A549 (cell line): Measurements from ENCODE around the gene NAA20. TPM values are rescaled to one million over a fixed set of nuclear protein-coding genes. Genes with fewer than 3 reads are reported as not detected.

Source experiments
- ATAC-seq, 2 experiments: fragments of 200-7000 bp in 1 of 2; fragments of >200 bp in 1 of 2; cut with Nextera tagmentation in 1 of 2; cut with Tn5 transposase in 1 of 2; 3 replicates each; pipeline versions ENCODE4 v1.8.0 to v1.9.1; 2018 to 2020; ENCODE audit warnings: mild to moderate bottlenecking in 1 of 2, moderate library complexity in 1 of 2
- CTCF ChIA-PET: fragments of 300-600 bp; sonication (Branson Sonifier 250); formaldehyde crosslinking; extraction: SDS; loops from one replicate; lab custom pipeline; 2021; ENCODE audit warnings: antibody characterized with exemption, inconsistent platforms; lab: Yijun Ruan, JAX
- POLR2A ChIA-PET: fragments of 350-600 bp; formaldehyde crosslinking; extraction: SDS; loops from one replicate; lab custom pipeline; 2021; ENCODE audit warnings: antibody characterized with exemption, inconsistent platforms; lab: Yijun Ruan, JAX
- DNase-seq, 2 experiments: peaks; one replicate each; pipeline versions ENCODE4 v3.0.0 to v3.0.0-alpha.2; 2011 to 2016; ENCODE audit warnings: low read depth in 1 of 2, low spot score in 1 of 2
- FAIRE-seq: peaks from 2 replicates; lab custom pipeline; 2011; peaks lifted over from hg19 to GRCh38; lab: Jason Lieb, UNC
- H3K27ac ChIP-seq, 2 experiments: fragments of >200 bp; sonication (Bioruptor Twin); formaldehyde crosslinking; 3 replicates each; pipeline ENCODE4 v1.5.1; 2016 to 2017
- H3K4me1 ChIP-seq: fragments of >200 bp; sonication (Bioruptor Twin); formaldehyde crosslinking; 3 replicates; pipeline ENCODE4 v1.6.1; 2016
- H3K4me2 ChIP-seq: fragments of >200 bp; sonication (Bioruptor Twin); formaldehyde crosslinking; 3 replicates; pipeline ENCODE4 v1.6.1; 2016
- H3K4me3 ChIP-seq: fragments of >200 bp; sonication (Bioruptor Twin); formaldehyde crosslinking; 3 replicates; pipeline ENCODE4 v1.5.1; 2016
- H3K9me3 ChIP-seq: fragments of >200 bp; sonication (Bioruptor Twin); formaldehyde crosslinking; 3 replicates; pipeline ENCODE4 v1.6.1; 2016
- CBX2 ChIP-seq: fragments of 200-600 bp; sonication (generic); IDR thresholded peaks from 2 replicates; pipeline ENCODE4 v1.6.1; 2016; ENCODE audit warnings: low read depth, mild to moderate bottlenecking, borderline replicate concordance
- CHD2 ChIP-seq: fragments of 150-350 bp; IDR thresholded peaks from 2 replicates; pipeline ENCODE4 v1.6.1; 2014; ENCODE audit warnings: low read length; ENCODE audit not compliant: partially characterized antibody
- EHF ChIP-seq: fragments of 250-450 bp; sonication (Bioruptor Pico); IDR thresholded peaks from 2 replicates; pipeline ENCODE4 v1.5.0; 2020; ENCODE audit warnings: mild to moderate bottlenecking
- EP300 ChIP-seq, 2 experiments: fragments of >200 bp; sonication (Bioruptor Twin); formaldehyde crosslinking; IDR thresholded peaks; 2 replicates in 1 of 2; 3 replicates in 1 of 2; pipeline ENCODE4 v1.6.1; 2016 to 2017
- FOSB ChIP-seq: fragments of 250-450 bp; sonication (Bioruptor Pico); IDR thresholded peaks from 2 replicates; pipeline ENCODE4 v1.5.0; 2020; ENCODE audit warnings: mild to moderate bottlenecking, moderate library complexity
- GATA3 ChIP-seq: IDR thresholded peaks from 2 replicates; pipeline ENCODE4 v1.6.1; 2012; ENCODE audit warnings: borderline replicate concordance
- HOXB5 ChIP-seq: fragments of 250-450 bp; sonication (Bioruptor Pico); IDR thresholded peaks from 2 replicates; pipeline ENCODE4 v1.5.0; 2020; ENCODE audit warnings: mild to moderate bottlenecking, moderate library complexity
- JUN ChIP-seq, 2 experiments: fragments of >200 bp; sonication (Bioruptor Twin); formaldehyde crosslinking; IDR thresholded peaks; 2 replicates in 1 of 2; 3 replicates in 1 of 2; pipeline ENCODE4 v1.6.1; 2016 to 2017
- JUNB ChIP-seq: fragments of >200 bp; sonication (Bioruptor Twin); formaldehyde crosslinking; IDR thresholded peaks from 2 replicates; pipeline ENCODE4 v1.6.1; 2016
- KDM5A ChIP-seq: fragments of 200-600 bp; sonication (generic); IDR thresholded peaks from 2 replicates; pipeline ENCODE4 v1.6.1; 2016; ENCODE audit warnings: antibody characterized with exemption, mild to moderate bottlenecking
- MAFK ChIP-seq: fragments of 450-650 bp; IDR thresholded peaks from 2 replicates; pipeline ENCODE4 v1.6.1; 2014; ENCODE audit not compliant: partially characterized antibody
- MYC ChIP-seq: IDR thresholded peaks from 2 replicates; pipeline ENCODE4 v1.6.1; 2012; ENCODE audit warnings: mild to moderate bottlenecking, inconsistent platforms, low read length, improper control_type of control experiment, borderline replicate concordance
- NR3C1 ChIP-seq: fragments of >200 bp; sonication (Bioruptor Twin); formaldehyde crosslinking; IDR thresholded peaks from 3 replicates; pipeline ENCODE4 v1.6.1; 2017
- PHF8 ChIP-seq: fragments of 200-600 bp; sonication (generic); IDR thresholded peaks from 2 replicates; pipeline ENCODE4 v1.6.1; 2016; ENCODE audit warnings: low read depth, mild to moderate bottlenecking, antibody characterized with exemption, moderate library complexity, borderline replicate concordance
- POLR2A ChIP-seq: IDR thresholded peaks from 2 replicates; pipeline ENCODE4 v1.6.1; 2012; ENCODE audit warnings: mild to moderate bottlenecking, low read length
- POLR2AphosphoS2 ChIP-seq: conservative IDR thresholded peaks from 2 replicates; pipeline ENCODE4 v1.6.1; 2012; ENCODE audit warnings: low read length, improper control_type of control experiment, inconsistent platforms
- RAD21 ChIP-seq, 2 experiments: fragments of >200 bp in 1 of 2; sonication (Bioruptor Twin) in 1 of 2; formaldehyde crosslinking in 1 of 2; IDR thresholded peaks in 1 of 2; conservative IDR thresholded peaks in 1 of 2; 2 replicates in 1 of 2; 3 replicates in 1 of 2; pipeline ENCODE4 v1.6.1; 2012 to 2018; ENCODE audit warnings: inconsistent platforms in 1 of 2
- RARB ChIP-seq: fragments of 250-450 bp; sonication (Bioruptor Pico); IDR thresholded peaks from 2 replicates; pipeline ENCODE4 v1.8.0; 2021; ENCODE audit warnings: mild to moderate bottlenecking, moderate library complexity
- RFX5 ChIP-seq: fragments of 450-650 bp; IDR thresholded peaks from 2 replicates; pipeline ENCODE4 v1.7.1; 2014; ENCODE audit warnings: antibody characterized with exemption, mild to moderate bottlenecking, moderate library complexity
- RNF2 ChIP-seq: fragments of 200-600 bp; sonication (generic); IDR thresholded peaks from 2 replicates; pipeline ENCODE4 v1.6.1; 2016; ENCODE audit warnings: low read depth, mild to moderate bottlenecking, antibody characterized with exemption, moderate library complexity, borderline replicate concordance
- TP53 ChIP-seq: fragments of 250-450 bp; sonication (Bioruptor Pico); IDR thresholded peaks from 2 replicates; pipeline ENCODE4 v1.5.0; 2021; ENCODE audit warnings: mild to moderate bottlenecking, moderate library complexity
- ZFP36 ChIP-seq: fragments of 450-650 bp; IDR thresholded peaks from 2 replicates; pipeline ENCODE4 v1.6.1; 2014; ENCODE audit warnings: borderline replicate concordance; ENCODE audit not compliant: partially characterized antibody
- ZSCAN20 ChIP-seq: fragments of 250-450 bp; sonication (Bioruptor Pico); IDR thresholded peaks from 2 replicates; pipeline ENCODE4 v1.8.0; 2022; ENCODE audit warnings: mild to moderate bottlenecking, moderate library complexity
- WGBS: methylation state at CpG from one replicate; pipeline ENCODE4 v1.1.6; 2017; ENCODE audit errors: missing lambda C conversion rate; 5-methylcytosine and 5-hydroxymethylcytosine counted together
- polyA plus RNA-seq, 4 experiments: library from polyadenylated mRNA; depleted of rRNA in 3 of 4; stranded (reverse); fragments of >200 nt; fragmentation: RNase III in 1 of 4; extraction: RNeasy Plus Mini Kit Qiagen cat#74134 plus additional on column Dnase treatment in 1 of 4; gene quantifications; 2 replicates in 3 of 4; 3 replicates in 1 of 4; pipeline ENCODE4 v1.2.3, GENCODE V29; 2011 to 2017
- TF ChIP-seq, protein P1 (sequence below): fragments of >200 bp; sonication (Bioruptor Twin); formaldehyde crosslinking; IDR thresholded peaks from 3 replicates; pipeline ENCODE4 v1.6.1; 2016
- TF ChIP-seq, protein P2 (sequence below): IDR thresholded peaks from 2 replicates; pipeline ENCODE4 v1.6.1; 2012; ENCODE audit warnings: low read depth, borderline replicate concordance
- TF ChIP-seq, protein P3 (sequence below): fragments of >200 bp; sonication (Bioruptor Twin); formaldehyde crosslinking; IDR thresholded peaks from 3 replicates; pipeline ENCODE4 v1.5.1; 2016
- TF ChIP-seq, protein P4 (sequence below): IDR thresholded peaks from 2 replicates; pipeline ENCODE4 v1.6.1; 2012
- TF ChIP-seq, protein P5 (sequence below): fragments of 250-450 bp; sonication (Bioruptor Pico); IDR thresholded peaks from 2 replicates; pipeline ENCODE4 v1.5.0; 2020; ENCODE audit warnings: low read depth, mild to moderate bottlenecking, moderate library complexity
- TF ChIP-seq, protein P6 (sequence below): IDR thresholded peaks from 2 replicates; pipeline ENCODE4 v1.6.1; 2012
- TF ChIP-seq, protein P7 (sequence below): fragments of 150-350 bp; IDR thresholded peaks from 2 replicates; pipeline ENCODE4 v1.6.1; 2014; ENCODE audit warnings: low read depth, mild to moderate bottlenecking, low read length

NAA20 gene
- polyA plus RNA-seq, 2 of the 4 experiments (the other 2 are of a cell fraction) = 175 to 219 TPM

DNA sequence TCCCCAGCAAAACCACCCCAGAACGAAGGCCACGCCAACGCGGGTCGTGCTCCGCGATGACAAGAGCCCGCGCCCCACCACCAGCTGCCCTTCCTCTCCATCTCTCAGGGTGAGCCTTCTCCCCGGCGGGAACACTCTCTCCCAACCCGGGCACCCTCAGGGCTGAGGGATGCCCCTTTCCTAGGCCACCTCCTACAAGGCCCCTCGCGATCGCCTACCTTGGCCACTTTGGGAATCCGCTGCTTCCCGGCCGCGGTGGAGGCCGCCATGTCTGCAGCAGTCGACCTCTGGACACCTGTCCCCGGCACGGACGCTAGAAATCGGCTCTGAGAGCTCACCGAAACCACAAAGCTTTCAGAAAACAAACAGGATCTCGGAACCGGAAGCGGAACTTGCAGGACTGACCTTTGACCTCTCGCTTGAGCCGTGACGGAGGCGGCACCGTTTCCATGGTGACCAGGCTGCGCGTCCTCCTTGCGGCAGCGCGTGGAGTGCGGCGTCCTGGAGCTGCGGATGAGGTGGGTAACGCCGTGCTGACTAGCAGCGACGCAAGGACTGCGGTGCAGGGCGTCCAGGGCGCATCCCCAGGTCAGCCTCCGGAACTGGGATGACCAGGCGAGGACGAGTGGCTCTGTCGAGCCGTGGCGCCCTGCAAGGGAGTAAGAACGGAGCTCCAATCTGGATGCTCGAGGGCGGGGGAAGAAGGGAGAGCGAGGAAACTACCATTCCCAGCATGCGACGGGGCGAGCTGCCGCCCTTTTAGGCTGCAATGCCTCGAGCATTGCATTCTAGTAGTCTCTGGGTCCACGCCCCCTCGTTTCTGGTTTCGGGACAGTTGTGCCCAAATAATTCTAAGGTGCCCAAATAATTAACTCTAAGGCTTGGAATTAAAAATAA, 35.2 kb downstream of the NAA20 start, which contains the start of the genes CFAP61 and CRNKL1:
TSS of gene CFAP61 (plus strand) at position 459 of the 897 bp plus-strand sequence. CDS start 4,122 bp downstream, outside the sequence.
TSS of gene CRNKL1 (minus strand) at position 393 of the 897 bp plus-strand sequence. CDS start at position 269, 124 bp downstream.
- FAIRE-seq (peak; percentile 100), ATAC-seq (peak; percentile 98), DNase-seq (peak; percentile 97 to 99)
- Histone ChIP-seq H3K4me2 (peak within 1 kb of the TSS; percentile 97), H3K4me3 (peak within 1 kb of the TSS; percentile 97), H3K27ac (peak within 1 kb of the TSS; percentile 85 to 88), H3K9me3 (no peaks in the 10 kb centered on the region), H3K4me1 (peaks cover 13% of the 10 kb centered on the region; the same call in 2 of the 3 replicates)
- ChIA-PET POLR2A (interaction anchor here (0.5 to 1.8 kb wide), 8 partner anchors 10 to 412 kb away, joined by 3 to 26 read pairs (median 4); partner anchors contain the start of gene NAA20), CTCF (interaction anchor here (0.7 to 3.1 kb wide), 5 partner anchors 11 to 541 kb away, joined by 3 to 18 read pairs (median 4); partner anchors contain the start of gene NAA20)
- WGBS = under 1% methylated on average over 60 of the region's 67 CpGs
- TF ChIP-seq ZFP36 (peak; percentile 47), RARB (CRISPR knock-in tag) (no peak), FOSB (CRISPR knock-in tag) (no peak), EHF (CRISPR knock-in tag) (no peak), MYC (no peak), POLR2A (peak; percentile 53), RAD21 (conservative IDR thresholded peaks at IDR 0.05 in 1 of 2, IDR thresholded peaks at IDR 0.05 in 1 of 2) (no peak), TP53 (no peak), POLR2AphosphoS2 (no peak), GATA3 (no peak), JUNB (no peak), RFX5 (no peak), HOXB5 (CRISPR knock-in tag) (0 out of 2 replicates have a peak, but pooled peaks have one; percentile 21), NR3C1 (no peak), RNF2 (no peak), KDM5A (peak; percentile 67; the same call in 1 of the 2 replicates), PHF8 (peak; percentile 87; the same call in 1 of the 2 replicates), CHD2 (no peak), EP300 (IDR thresholded peaks at IDR 0.05) (no peak), JUN (IDR thresholded peaks at IDR 0.05) (peak in 1 of 2 experiments; percentile 62; a peak in 3 of 5 replicates), ZSCAN20 (CRISPR knock-in tag) (no peak), MAFK (peak; percentile 21), CBX2 (no peak)
- TF ChIP-seq, protein P1, sequence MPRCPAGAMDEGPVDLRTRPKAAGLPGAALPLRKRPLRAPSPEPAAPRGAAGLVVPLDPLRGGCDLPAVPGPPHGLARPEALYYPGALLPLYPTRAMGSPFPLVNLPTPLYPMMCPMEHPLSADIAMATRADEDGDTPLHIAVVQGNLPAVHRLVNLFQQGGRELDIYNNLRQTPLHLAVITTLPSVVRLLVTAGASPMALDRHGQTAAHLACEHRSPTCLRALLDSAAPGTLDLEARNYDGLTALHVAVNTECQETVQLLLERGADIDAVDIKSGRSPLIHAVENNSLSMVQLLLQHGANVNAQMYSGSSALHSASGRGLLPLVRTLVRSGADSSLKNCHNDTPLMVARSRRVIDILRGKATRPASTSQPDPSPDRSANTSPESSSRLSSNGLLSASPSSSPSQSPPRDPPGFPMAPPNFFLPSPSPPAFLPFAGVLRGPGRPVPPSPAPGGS = 0 out of 3 replicates have a peak, but pooled peaks have one; percentile 49
- TF ChIP-seq, protein P2, sequence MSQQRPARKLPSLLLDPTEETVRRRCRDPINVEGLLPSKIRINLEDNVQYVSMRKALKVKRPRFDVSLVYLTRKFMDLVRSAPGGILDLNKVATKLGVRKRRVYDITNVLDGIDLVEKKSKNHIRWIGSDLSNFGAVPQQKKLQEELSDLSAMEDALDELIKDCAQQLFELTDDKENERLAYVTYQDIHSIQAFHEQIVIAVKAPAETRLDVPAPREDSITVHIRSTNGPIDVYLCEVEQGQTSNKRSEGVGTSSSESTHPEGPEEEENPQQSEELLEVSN = peak; percentile 83
- TF ChIP-seq, protein P3, sequence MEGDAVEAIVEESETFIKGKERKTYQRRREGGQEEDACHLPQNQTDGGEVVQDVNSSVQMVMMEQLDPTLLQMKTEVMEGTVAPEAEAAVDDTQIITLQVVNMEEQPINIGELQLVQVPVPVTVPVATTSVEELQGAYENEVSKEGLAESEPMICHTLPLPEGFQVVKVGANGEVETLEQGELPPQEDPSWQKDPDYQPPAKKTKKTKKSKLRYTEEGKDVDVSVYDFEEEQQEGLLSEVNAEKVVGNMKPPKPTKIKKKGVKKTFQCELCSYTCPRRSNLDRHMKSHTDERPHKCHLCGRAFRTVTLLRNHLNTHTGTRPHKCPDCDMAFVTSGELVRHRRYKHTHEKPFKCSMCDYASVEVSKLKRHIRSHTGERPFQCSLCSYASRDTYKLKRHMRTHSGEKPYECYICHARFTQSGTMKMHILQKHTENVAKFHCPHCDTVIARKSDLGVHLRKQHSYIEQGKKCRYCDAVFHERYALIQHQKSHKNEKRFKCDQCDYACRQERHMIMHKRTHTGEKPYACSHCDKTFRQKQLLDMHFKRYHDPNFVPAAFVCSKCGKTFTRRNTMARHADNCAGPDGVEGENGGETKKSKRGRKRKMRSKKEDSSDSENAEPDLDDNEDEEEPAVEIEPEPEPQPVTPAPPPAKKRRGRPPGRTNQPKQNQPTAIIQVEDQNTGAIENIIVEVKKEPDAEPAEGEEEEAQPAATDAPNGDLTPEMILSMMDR = no peak
- TF ChIP-seq, protein P4, sequence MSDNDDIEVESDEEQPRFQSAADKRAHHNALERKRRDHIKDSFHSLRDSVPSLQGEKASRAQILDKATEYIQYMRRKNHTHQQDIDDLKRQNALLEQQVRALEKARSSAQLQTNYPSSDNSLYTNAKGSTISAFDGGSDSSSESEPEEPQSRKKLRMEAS = peak; percentile 90
- TF ChIP-seq, protein P5, sequence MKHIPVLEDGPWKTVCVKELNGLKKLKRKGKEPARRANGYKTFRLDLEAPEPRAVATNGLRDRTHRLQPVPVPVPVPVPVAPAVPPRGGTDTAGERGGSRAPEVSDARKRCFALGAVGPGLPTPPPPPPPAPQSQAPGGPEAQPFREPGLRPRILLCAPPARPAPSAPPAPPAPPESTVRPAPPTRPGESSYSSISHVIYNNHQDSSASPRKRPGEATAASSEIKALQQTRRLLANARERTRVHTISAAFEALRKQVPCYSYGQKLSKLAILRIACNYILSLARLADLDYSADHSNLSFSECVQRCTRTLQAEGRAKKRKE = no peak
- TF ChIP-seq, protein P6, sequence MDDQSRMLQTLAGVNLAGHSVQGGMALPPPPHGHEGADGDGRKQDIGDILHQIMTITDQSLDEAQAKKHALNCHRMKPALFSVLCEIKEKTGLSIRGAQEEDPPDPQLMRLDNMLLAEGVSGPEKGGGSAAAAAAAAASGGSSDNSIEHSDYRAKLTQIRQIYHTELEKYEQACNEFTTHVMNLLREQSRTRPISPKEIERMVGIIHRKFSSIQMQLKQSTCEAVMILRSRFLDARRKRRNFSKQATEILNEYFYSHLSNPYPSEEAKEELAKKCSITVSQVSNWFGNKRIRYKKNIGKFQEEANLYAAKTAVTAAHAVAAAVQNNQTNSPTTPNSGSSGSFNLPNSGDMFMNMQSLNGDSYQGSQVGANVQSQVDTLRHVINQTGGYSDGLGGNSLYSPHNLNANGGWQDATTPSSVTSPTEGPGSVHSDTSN = no peak
- TF ChIP-seq, protein P7, sequence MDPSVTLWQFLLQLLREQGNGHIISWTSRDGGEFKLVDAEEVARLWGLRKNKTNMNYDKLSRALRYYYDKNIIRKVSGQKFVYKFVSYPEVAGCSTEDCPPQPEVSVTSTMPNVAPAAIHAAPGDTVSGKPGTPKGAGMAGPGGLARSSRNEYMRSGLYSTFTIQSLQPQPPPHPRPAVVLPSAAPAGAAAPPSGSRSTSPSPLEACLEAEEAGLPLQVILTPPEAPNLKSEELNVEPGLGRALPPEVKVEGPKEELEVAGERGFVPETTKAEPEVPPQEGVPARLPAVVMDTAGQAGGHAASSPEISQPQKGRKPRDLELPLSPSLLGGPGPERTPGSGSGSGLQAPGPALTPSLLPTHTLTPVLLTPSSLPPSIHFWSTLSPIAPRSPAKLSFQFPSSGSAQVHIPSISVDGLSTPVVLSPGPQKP = peak; percentile 3; the same call in 1 of the 2 replicates
